SU-DHL-6 (cell line): ENCODE data around the gene LPIN3.

Experiments used
- EZH2phosphoT487 ChIP-seq: fragments of 200-600 bp; sonication (generic), shearing (Covaris generic); conservative IDR thresholded peaks from 2 replicates; pipeline ENCODE4 v1.6.1; 2018; ENCODE audit warnings: mild to moderate bottlenecking, antibody characterized with exemption, low read length, moderate library complexity, mixed read lengths
- TF ChIP-seq, protein P1 (sequence below): fragments of 200-600 bp; sonication (generic); IDR thresholded peaks from one replicate; pipeline ENCODE4 v1.5.1; 2017; ENCODE audit warnings: antibody characterized with exemption, mild to moderate bottlenecking, low read length, moderate library complexity; ENCODE audit not compliant: insufficient read depth, poor library complexity, severe bottlenecking

DNA sequence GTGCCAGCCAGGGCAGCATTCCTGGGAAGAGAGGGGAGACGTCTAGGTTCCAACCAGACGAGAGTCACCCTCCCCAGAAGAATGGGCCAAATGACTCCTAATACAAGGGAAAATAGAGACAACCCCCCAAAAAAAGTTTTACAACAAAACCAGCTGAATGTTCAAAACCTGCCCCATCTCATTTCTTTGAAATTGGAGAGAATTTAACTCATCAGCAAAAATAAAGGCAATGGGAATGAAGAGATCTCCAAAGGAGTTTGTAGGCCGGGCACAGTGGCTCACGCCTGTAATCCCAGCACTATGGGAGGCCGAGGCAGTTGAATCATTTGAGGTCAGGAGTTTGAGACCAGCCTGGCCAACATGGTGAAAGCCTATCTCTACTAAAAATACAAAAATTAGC lies 35.7 kb downstream of the LPIN3 start:
- TF ChIP-seq, protein P1, sequence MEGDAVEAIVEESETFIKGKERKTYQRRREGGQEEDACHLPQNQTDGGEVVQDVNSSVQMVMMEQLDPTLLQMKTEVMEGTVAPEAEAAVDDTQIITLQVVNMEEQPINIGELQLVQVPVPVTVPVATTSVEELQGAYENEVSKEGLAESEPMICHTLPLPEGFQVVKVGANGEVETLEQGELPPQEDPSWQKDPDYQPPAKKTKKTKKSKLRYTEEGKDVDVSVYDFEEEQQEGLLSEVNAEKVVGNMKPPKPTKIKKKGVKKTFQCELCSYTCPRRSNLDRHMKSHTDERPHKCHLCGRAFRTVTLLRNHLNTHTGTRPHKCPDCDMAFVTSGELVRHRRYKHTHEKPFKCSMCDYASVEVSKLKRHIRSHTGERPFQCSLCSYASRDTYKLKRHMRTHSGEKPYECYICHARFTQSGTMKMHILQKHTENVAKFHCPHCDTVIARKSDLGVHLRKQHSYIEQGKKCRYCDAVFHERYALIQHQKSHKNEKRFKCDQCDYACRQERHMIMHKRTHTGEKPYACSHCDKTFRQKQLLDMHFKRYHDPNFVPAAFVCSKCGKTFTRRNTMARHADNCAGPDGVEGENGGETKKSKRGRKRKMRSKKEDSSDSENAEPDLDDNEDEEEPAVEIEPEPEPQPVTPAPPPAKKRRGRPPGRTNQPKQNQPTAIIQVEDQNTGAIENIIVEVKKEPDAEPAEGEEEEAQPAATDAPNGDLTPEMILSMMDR, result no peak
- no peak for TF ChIP-seq EZH2phosphoT487
